Stomach (tissue), 9 donors: ENCODE measurements around the gene GSTT2B. TPM values are rescaled to one million over a fixed set of nuclear protein-coding genes. Genes with fewer than 3 reads are reported as not detected.

Experiments
- DNase-seq, 2 donors: peaks; one replicate each; pipeline versions ENCODE4 v3.0.0 to v3.0.0-alpha.2; 2013 to 2019
- H3K27ac ChIP-seq, 5 donors: fragments of 200-600 bp in 4 of 5; sonication (generic) in 4 of 5; one replicate each; pipeline ENCODE4 v1.5.1; 2013 to 2019; ENCODE audit warnings: mild to moderate bottlenecking in 1 of 5, moderate library complexity in 1 of 5
- H3K27me3 ChIP-seq, 3 donors: fragments of 200-600 bp; sonication (generic); one replicate each; pipeline ENCODE4 v1.5.1; 2017 to 2019; ENCODE audit warnings: mixed run types in 1 of 3
- H3K36me3 ChIP-seq, 4 donors: fragments of 200-600 bp; sonication (generic); 1 replicate in 3 of 4; 2 replicates in 1 of 4; pipeline ENCODE4 v1.5.1; 2016 to 2019
- H3K4me1 ChIP-seq, 4 donors: fragments of 200-600 bp; sonication (generic); one replicate each; pipeline ENCODE4 v1.5.1; 2016 to 2019
- H3K4me3 ChIP-seq, 4 donors: fragments of 200-600 bp; sonication (generic) in 3 of 4; one replicate each; pipeline ENCODE4 v1.5.1; 2016 to 2019; ENCODE audit warnings: mild to moderate bottlenecking in 1 of 4
- H3K9me3 ChIP-seq, 4 donors: fragments of 200-600 bp; sonication (generic); one replicate each; pipeline ENCODE4 v1.5.1; 2016 to 2019
- EP300 ChIP-seq: sonication (generic); formaldehyde crosslinking; IDR thresholded peaks from one replicate; pipeline ENCODE4 v1.6.1; 2017; ENCODE audit warnings: antibody characterized with exemption
- POLR2A ChIP-seq, 4 donors: fragments of 450-650 bp; IDR thresholded peaks; one replicate each; pipeline ENCODE4 v1.6.1; 2016; ENCODE audit warnings: antibody characterized with exemption in 4 of 4, control low read depth in 2 of 4, mild to moderate bottlenecking in 1 of 4, moderate library complexity in 1 of 4
- POLR2AphosphoS5 ChIP-seq, 3 donors: sonication (generic); formaldehyde crosslinking; IDR thresholded peaks; one replicate each; pipeline ENCODE4 v1.6.1; 2016; ENCODE audit warnings: antibody characterized with exemption in 3 of 3
- WGBS, 5 donors: extraction: QIAGEN DNeasy Blood & Tissue Kit in 3 of 5; methylation state at CpG; one replicate each; pipeline versions ENCODE4 v1.1.5 to v1.1.7; 2013 to 2018; 5-methylcytosine and 5-hydroxymethylcytosine counted together
- intact Hi-C: fragments of 100-400 bp; cut with DNase I; formaldehyde crosslinking; loops from one replicate; pipeline ENCODE4 v1.15.1; 2023; ENCODE audit warnings: low total_unique reads
- polyA plus RNA-seq, 3 donors: library from polyadenylated mRNA; stranded (reverse); fragments of 200-250 nt; gene quantifications; one replicate each; pipeline ENCODE4 v1.2.3, GENCODE V29; 2013
- total RNA-seq, 5 donors: library from RNA; depleted of rRNA; stranded (reverse); fragments of >200 nt; gene quantifications; one replicate each; pipeline versions ENCODE4 v1.1.0 to v1.2.3, GENCODE V29; 2014 to 2016
- TF ChIP-seq, protein P1 (sequence below), 7 experiments: fragments of 450-650 bp in 4 of 7; fragments of 200-600 bp in 3 of 7; sonication (generic) in 3 of 7; IDR thresholded peaks; one replicate each; pipeline ENCODE4 v1.5.1; 2016 to 2019; ENCODE audit warnings: antibody characterized with exemption in 7 of 7, control low read depth in 2 of 7, mild to moderate bottlenecking in 1 of 7
- donor health status: healthy with polysubstance abuse.
- donor health status: Bipolar disorder and iron deficiency.
- donor health status: healthy.

GSTT2B gene
- total and polyA plus RNA-seq, 8 donors = 1.7 to 45.8 (median 10.1) TPM; not detected in 3

DNA sequence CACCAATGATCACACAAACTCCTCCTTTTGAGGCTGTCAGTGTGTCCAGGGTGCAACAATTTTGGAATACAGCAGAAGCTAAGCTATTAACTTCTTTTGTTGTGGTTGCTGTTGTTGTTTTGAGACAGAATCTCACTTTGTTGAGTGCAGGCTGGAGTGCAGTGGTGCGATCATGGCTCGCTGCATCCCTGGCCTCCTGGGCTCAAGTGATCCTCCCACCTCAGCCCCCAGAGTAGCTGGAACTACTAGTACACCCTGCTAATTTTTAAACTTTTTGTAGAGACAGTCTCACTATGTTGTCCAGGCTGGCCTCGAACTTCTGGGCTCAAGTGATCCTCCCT is 22.0 kb downstream of the GSTT2B start:
- H3K27ac ChIP-seq = peak overlapping the region in 4 of 5 donors; percentile 30 to 52 (median 50)
- peaks cover 0 to 15% (median 4%) of the 10 kb centered on the region in 4 donors for H3K4me1 ChIP-seq

DNA sequence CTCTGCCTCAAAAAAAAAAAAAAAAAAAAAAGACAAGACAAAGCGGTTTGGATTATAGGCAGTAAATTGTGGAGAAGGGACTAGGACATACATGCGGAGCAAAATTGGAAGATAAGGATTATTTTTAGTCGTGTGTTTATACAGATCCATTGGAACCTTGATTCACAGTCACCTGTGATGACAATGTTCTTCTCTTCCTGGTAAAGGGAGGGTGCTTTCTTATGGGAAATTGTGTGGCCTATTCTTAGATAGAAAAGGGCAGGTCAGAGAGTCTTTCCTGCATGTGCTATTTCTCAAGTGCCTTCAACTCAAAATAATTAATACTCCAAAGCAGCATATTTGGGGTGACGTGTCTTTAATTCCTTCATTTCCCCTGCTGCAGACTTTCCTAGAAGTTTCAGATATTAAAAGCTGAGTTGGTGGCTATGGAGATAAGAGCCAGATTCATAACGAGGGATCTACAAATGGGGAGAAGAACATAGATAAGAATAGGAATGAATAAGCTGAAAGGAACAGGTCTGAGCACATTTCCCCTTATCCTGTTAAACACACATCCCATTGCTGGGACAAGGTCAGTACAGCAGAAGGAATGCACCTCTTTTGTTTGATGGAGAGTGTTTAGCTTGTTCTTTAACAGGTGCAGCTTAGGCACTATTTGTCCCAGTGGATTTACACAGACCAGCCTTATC is 22.5 kb downstream of the GSTT2B start:
- H3K27ac ChIP-seq = peak overlapping the region in 4 of 5 donors; percentile 30 to 52 (median 50)
- H3K27me3 ChIP-seq = no peaks in the 10 kb centered on the region
- H3K36me3 ChIP-seq = no peaks in the 10 kb centered on the region
- H3K4me3 ChIP-seq = no peak overlapping the region
- TF ChIP-seq POLR2A (IDR thresholded peaks at IDR 0.05) (no peak), EP300 (no peak), POLR2AphosphoS5 (IDR thresholded peaks at IDR 0.05) (peak in 1 of 3 donors; percentile 62)
- TF ChIP-seq, protein P1, sequence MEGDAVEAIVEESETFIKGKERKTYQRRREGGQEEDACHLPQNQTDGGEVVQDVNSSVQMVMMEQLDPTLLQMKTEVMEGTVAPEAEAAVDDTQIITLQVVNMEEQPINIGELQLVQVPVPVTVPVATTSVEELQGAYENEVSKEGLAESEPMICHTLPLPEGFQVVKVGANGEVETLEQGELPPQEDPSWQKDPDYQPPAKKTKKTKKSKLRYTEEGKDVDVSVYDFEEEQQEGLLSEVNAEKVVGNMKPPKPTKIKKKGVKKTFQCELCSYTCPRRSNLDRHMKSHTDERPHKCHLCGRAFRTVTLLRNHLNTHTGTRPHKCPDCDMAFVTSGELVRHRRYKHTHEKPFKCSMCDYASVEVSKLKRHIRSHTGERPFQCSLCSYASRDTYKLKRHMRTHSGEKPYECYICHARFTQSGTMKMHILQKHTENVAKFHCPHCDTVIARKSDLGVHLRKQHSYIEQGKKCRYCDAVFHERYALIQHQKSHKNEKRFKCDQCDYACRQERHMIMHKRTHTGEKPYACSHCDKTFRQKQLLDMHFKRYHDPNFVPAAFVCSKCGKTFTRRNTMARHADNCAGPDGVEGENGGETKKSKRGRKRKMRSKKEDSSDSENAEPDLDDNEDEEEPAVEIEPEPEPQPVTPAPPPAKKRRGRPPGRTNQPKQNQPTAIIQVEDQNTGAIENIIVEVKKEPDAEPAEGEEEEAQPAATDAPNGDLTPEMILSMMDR (IDR thresholded peaks at IDR 0.05) = no peak
- peak in 1 of 2 donors; percentile 81 for DNase-seq
- peaks cover 0 to 15% (median 4%) of the 10 kb centered on the region in 4 donors for H3K4me1 ChIP-seq
- WGBS, 5 donors = 44 to 61% (median 50%) methylated on average over 5 of the region's 5 CpGs
- no peaks in the 10 kb centered on the region for H3K9me3 ChIP-seq
- intact Hi-C loops = loop anchor here (5.0 kb wide), 1 partner anchor 69 kb away; the partner anchor contains the start of gene GSTT4

More for the DNA sequence above, 22.0 kb downstream of the GSTT2B start:
- intact Hi-C loops = loop anchor here (5.0 kb wide), 1 partner anchor 68 kb away; the partner anchor contains the start of gene GSTT4
- Histone ChIP-seq H3K27me3 (no peaks in the 10 kb centered on the region), H3K9me3 (no peaks in the 10 kb centered on the region), H3K36me3 (no peaks in the 10 kb centered on the region), H3K4me3 (no peak overlapping the region)
- 53 to 84% (median 71%) methylated on average over 3 of the region's 3 CpGs for WGBS, 5 donors
- TF ChIP-seq EP300 (no peak), POLR2A (IDR thresholded peaks at IDR 0.05) (no peak), POLR2AphosphoS5 (IDR thresholded peaks at IDR 0.05) (no peak)
- TF ChIP-seq, protein P1 (IDR thresholded peaks at IDR 0.05) = no peak
- DNase-seq = no peak

DNA sequence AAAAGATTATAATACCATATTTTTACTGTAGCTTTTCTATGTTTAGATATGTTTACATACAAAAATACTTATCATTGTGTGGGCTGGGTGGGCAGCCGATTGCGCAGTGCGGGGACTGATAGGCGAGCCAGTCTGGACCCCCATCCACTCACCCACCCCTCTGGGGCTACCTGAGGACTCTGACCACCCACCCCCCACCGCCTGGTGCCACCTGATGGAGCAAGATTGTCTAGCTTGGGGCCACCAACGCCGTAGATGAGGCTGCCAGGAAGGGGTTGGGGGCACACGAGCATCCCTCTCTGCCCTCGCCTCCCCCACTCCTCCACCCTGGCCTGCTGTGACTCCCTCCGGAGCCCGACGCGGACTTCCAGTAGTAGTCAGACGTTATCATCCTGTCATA is 34.4 kb downstream of the GSTT2B start:
- Histone ChIP-seq H3K9me3 (peaks cover 0 to 19% (median 11%) of the 10 kb centered on the region in 4 donors), H3K27me3 (no peaks in the 10 kb centered on the region), H3K36me3 (peaks cover 27 to 76% (median 32%) of the 10 kb centered on the region in 4 donors), H3K27ac (no peak overlapping the region), H3K4me3 (no peak overlapping the region), H3K4me1 (no peaks in the 10 kb centered on the region)
- intact Hi-C loops = loop anchor here (5.0 kb wide), 1 partner anchor 46 kb away; the partner anchor contains the start of gene DDT
- WGBS, 5 donors = 73 to 80% (median 75%) methylated on average over 14 of the region's 14 CpGs
- no peak for DNase-seq
- TF ChIP-seq, protein P1 (IDR thresholded peaks at IDR 0.05) = no peak
- TF ChIP-seq POLR2AphosphoS5 (IDR thresholded peaks at IDR 0.05) (no peak), EP300 (no peak), POLR2A (IDR thresholded peaks at IDR 0.05) (no peak)

- Histone ChIP-seq H3K4me3 (no peak overlapping the region), H3K4me1 (no peaks in the 10 kb centered on the region), H3K27me3 (no peaks in the 10 kb centered on the region), H3K9me3 (peaks cover 0 to 15% (median 11%) of the 10 kb centered on the region in 4 donors), H3K27ac (no peak overlapping the region), H3K36me3 (peaks cover 27 to 82% (median 32%) of the 10 kb centered on the region in 4 donors)
- DNase-seq = no peak
- intact Hi-C loops = loop anchor here (5.0 kb wide), 1 partner anchor 47 kb away; the partner anchor contains the start of gene DDT
- no peak for TF ChIP-seq POLR2AphosphoS5 (IDR thresholded peaks at IDR 0.05)
- TF ChIP-seq, protein P1 (IDR thresholded peaks at IDR 0.05) = no peak
- no peak for TF ChIP-seq POLR2A (IDR thresholded peaks at IDR 0.05)
- no peak for TF ChIP-seq EP300
- 81 to 92% (median 91%) methylated on average over 5 to 6 of the region's 6 CpGs for WGBS, 5 donors
Measured at GRCh38 chr22:23925020-23925606, 35.9 kb downstream of the GSTT2B start.
